Measurements from ENCODE around the gene FAM13B. TPM values are rescaled to one million over a fixed set of nuclear protein-coding genes. Genes with fewer than 3 reads are reported as not detected.
"Not testable (repeated sequence)": the region's sequence is repeated elsewhere in the genome, so short reads cannot be mapped to it uniquely, and the experiment has no call there.

The FAM13B gene
- total and polyA plus RNA-seq, 7 donors, result 9.0 to 81.7 (median 47.2) TPM

DNA sequence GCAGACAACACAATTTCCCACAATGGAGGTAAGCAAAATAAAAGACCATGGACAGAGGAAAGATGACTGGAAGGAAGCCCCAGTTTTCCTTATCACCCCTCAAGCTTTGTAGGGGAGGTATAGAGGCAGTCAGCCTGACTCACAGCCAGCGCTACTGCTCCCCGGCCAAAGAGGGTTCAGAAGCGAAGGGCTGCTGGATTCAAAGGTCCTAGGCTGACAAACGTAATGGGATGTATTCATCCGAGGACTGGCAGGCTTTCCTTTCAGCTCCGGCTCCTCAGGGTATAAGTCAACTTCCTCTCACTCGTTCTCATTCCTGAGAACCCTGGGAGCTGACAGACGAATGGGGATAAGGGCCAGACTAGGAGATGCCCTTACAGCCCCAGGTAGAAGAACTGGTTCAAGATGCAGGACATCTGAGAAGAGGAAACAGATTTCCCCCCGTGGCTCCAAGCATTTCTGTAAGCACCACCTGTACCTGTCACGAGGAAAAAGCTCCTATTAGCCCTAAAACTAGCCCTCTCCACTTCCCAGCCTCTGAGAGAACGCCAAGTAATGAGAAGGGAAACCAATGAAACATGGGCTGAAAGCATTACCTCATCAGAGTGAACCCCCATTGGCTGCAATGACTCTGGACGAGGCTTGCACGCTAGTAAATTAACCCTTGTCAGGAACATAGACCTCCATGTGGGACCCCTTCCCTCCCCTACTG is 22.1 kb upstream of the FAM13B start:
- no peaks in the 10 kb centered on the region for H3K4me1 ChIP-seq
- TF ChIP-seq POLR2A (IDR thresholded peaks at IDR 0.05) (no peak), POLR2AphosphoS5 (IDR thresholded peaks at IDR 0.05) (no peak), EP300 (IDR thresholded peaks at IDR 0.05) (no peak)
- TF ChIP-seq, protein P1, sequence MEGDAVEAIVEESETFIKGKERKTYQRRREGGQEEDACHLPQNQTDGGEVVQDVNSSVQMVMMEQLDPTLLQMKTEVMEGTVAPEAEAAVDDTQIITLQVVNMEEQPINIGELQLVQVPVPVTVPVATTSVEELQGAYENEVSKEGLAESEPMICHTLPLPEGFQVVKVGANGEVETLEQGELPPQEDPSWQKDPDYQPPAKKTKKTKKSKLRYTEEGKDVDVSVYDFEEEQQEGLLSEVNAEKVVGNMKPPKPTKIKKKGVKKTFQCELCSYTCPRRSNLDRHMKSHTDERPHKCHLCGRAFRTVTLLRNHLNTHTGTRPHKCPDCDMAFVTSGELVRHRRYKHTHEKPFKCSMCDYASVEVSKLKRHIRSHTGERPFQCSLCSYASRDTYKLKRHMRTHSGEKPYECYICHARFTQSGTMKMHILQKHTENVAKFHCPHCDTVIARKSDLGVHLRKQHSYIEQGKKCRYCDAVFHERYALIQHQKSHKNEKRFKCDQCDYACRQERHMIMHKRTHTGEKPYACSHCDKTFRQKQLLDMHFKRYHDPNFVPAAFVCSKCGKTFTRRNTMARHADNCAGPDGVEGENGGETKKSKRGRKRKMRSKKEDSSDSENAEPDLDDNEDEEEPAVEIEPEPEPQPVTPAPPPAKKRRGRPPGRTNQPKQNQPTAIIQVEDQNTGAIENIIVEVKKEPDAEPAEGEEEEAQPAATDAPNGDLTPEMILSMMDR (IDR thresholded peaks at IDR 0.05), result no peak
- no peak for DNase-seq
- 57 to 71% methylated on average over 13 of the region's 13 CpGs for whole genome bisulfite sequencing, 2 donors
- intact Hi-C loops (cut with DNase I), result no loop called here
- no peaks in the 10 kb centered on the region for H3K27me3 ChIP-seq
- no peak overlapping the region for H3K27ac ChIP-seq
- no peaks in the 10 kb centered on the region for H3K36me3 ChIP-seq
- H3K9me3 ChIP-seq, result no peaks in the 10 kb centered on the region
- no peak overlapping the region for H3K4me3 ChIP-seq

DNA sequence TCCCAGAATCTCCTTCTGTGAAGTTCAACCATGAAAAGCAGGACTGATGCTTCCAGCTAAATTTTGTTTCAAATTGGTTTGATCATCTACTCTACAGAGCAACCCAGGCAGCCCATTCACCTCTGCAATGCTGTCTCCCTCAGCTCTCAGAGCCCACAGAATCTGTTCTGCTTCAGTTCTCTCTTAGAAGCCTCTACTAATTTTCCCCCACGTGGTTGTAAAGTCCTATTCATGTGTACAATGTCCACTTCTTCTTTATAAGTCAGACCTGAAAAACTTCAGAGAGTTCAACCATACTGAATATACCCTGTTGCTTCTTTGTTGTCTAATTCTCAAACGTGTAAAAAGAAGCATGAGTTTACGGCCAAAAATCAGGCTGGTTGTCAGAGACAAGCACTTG is 21.3 kb upstream of the FAM13B start:
- no peak overlapping the region for H3K4me3 ChIP-seq
- TF ChIP-seq EP300 (IDR thresholded peaks at IDR 0.05) (no peak), POLR2AphosphoS5 (IDR thresholded peaks at IDR 0.05) (no peak), POLR2A (IDR thresholded peaks at IDR 0.05) (no peak)
- TF ChIP-seq, protein P1 (IDR thresholded peaks at IDR 0.05), result no peak
- WGBS, 2 donors, result 34 to 50% methylated on average over 3 of the region's 3 CpGs
- intact Hi-C loops (cut with DNase I), result no loop called here
- H3K4me1 ChIP-seq, result no peaks in the 10 kb centered on the region
- no peaks in the 10 kb centered on the region for H3K27me3 ChIP-seq
- no peaks in the 10 kb centered on the region for H3K9me3 ChIP-seq
- DNase-seq, result no peak
- no peaks in the 10 kb centered on the region for H3K36me3 ChIP-seq
- no peak overlapping the region for H3K27ac ChIP-seq

DNA sequence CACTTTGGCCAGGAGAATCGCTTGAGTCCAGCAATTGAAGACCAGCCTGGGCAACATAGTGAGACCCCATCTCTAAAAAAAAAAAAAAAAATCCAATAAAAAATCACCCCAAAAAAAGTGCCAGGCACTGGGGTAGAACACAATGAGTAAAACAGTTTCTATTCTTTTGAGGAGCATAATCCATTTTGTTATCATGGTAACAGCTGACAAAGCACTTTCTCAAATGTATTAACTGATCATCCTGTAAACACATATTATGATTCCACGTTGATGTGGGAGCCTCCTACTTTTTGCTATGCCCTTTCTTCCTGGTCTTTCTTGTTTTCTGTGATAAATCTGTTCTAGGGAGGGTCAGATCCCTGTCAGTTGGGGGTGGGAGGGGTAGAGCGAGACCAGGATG is 20.7 kb upstream of the FAM13B start:
- WGBS, 2 donors, result 41 to 75% methylated on average over 3 of the region's 3 CpGs
- no peaks in the 10 kb centered on the region for H3K27me3 ChIP-seq

DNA sequence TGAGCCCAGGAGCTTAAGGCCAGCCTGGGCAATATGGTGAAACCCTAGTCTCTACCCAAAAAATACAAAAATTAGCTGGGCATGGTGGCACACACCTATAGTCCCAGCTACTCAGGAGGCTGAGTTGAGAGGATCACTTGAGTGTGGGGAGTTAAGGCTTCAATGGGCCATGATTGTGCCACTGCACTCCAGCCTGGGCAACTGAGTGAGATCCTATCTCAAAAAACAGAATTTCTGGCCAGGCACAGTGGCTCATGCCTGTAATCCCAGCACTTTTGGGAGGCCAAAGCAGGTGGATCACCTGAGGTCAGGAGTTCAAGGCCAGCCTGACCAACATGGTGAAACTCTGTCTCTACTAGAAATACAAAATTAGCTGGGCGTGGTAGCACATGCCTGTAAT is 19.8 kb upstream of the FAM13B start:
- H3K27me3 ChIP-seq; H3K4me3 ChIP-seq; H3K27ac ChIP-seq; intact Hi-C loops (cut with DNase I); H3K36me3 ChIP-seq; H3K4me1 ChIP-seq; DNase-seq; H3K9me3 ChIP-seq: not testable (repeated sequence)
- 90 to 96% methylated on average over 1 of the region's 1 CpG for WGBS, 2 donors

More for the DNA sequence above, 20.7 kb upstream of the FAM13B start:
- TF ChIP-seq EP300 (IDR thresholded peaks at IDR 0.05), result no peak
- no peak for TF ChIP-seq POLR2A (IDR thresholded peaks at IDR 0.05)
- no peak for TF ChIP-seq POLR2AphosphoS5 (IDR thresholded peaks at IDR 0.05)
- TF ChIP-seq, protein P1 (IDR thresholded peaks at IDR 0.05), result no peak
- Histone ChIP-seq H3K4me3 (no peak overlapping the region), H3K27ac (no peak overlapping the region), H3K36me3 (no peaks in the 10 kb centered on the region), H3K9me3 (no peaks in the 10 kb centered on the region), H3K4me1 (no peaks in the 10 kb centered on the region)
- intact Hi-C loops (cut with DNase I), result no loop called here
- no peak for DNase-seq

DNA sequence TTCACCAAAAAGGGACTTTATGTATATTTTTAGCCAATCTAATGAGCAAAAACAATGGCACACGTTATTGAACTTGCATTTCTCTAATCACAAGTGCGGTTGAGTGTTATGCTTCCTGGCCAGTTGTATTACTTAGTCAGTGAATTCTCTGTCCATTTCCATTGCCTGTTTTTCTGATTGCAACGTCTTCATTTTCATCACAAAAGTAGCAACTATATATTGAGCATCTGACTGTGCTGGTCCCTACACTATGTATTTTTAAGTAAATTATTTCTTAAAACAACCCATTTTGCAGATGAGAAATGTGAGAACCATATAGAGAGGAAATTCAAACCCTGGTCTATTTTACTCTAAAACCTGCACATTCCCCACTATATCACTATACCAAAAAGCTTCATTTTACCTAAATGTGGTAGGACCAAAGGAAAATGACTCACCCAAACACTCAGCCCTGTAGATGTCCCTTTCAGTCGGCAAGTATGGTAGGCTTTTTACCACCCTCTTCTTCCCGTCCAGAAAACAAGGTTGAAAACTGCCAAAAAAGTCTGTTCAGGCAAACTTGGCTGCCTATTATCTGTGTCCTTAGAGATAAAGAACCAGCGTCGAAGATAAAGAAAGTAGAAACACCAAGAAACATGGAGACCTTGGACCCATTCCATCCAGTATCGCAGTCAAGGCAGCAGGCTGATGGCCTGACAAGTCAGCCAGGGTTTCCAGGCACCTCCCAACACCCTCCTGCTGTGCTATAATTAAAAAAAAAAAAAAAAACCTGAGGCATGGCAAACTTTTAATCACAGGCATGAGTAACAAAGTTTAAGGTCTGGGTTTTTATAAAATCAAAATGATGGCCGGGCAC is 18.8 kb upstream of the FAM13B start:
- DNase-seq, result no peak
- H3K36me3 ChIP-seq, result no peaks in the 10 kb centered on the region
- TF ChIP-seq, protein P1 (IDR thresholded peaks at IDR 0.05), result no peak
- no peak for TF ChIP-seq POLR2A (IDR thresholded peaks at IDR 0.05)
- TF ChIP-seq POLR2AphosphoS5 (IDR thresholded peaks at IDR 0.05), result no peak
- TF ChIP-seq EP300 (IDR thresholded peaks at IDR 0.05), result no peak
- no peaks in the 10 kb centered on the region for H3K9me3 ChIP-seq
- intact Hi-C loops (cut with DNase I), result no loop called here
- H3K4me3 ChIP-seq, result no peak overlapping the region
- 73 to 83% methylated on average over 9 of the region's 9 CpGs for WGBS, 2 donors
- H3K4me1 ChIP-seq, result no peaks in the 10 kb centered on the region
- H3K27me3 ChIP-seq, result no peaks in the 10 kb centered on the region
- no peak overlapping the region for H3K27ac ChIP-seq

DNA sequence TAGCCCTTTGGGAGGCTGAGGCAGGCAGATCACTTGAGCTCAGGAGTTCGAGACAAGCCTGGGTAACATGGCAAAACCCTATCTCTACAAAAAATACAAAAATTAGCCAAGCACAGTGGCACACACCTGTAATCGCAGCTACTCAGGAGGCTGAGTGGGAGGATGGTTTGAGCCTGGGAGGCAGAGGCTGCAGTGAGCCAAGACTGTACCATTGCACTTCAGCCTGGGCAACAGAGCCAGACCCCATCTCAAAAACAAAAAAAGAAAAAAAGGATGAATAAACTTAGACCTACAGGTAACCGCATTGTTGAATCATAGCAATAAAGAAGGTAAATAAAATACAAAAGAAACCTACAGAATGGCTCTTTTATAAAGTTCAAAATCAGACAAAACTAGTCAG is 12.4 kb upstream of the FAM13B start:
- intact Hi-C loops (cut with DNase I); DNase-seq; H3K27ac ChIP-seq; H3K27me3 ChIP-seq; H3K4me1 ChIP-seq; H3K36me3 ChIP-seq; H3K9me3 ChIP-seq; H3K4me3 ChIP-seq: not testable (repeated sequence)
- 79 to 95% methylated on average over 3 of the region's 3 CpGs for WGBS, 2 donors

All from sigmoid colon (tissue), 7 donors.